GM18526 (cell line): ENCODE measurements around the gene USP4.

Experiments
- POLR2A ChIP-seq: IDR thresholded peaks from 3 replicates; pipeline ENCODE4 v1.6.1; 2011; ENCODE audit not compliant: insufficient read length; ENCODE audit errors: extremely low read depth

Gene USP4

GRCh38 chr3:49339941-49340800 is at the start of gene USP4:
TSS of gene USP4 (minus strand) at chr3:49340053. CDS start at chr3:49340024, 29 bp downstream.
- peak; percentile 82 for TF ChIP-seq POLR2A

GRCh38 chr3:49389297-49389696 is 49.4 kb upstream of the USP4 start:
- TF ChIP-seq POLR2A, result no peak

- no peak for TF ChIP-seq POLR2A
These were observed 48.5 kb upstream of the USP4 start for GRCh38 chr3:49388289-49388820.

- no peak for TF ChIP-seq POLR2A
These were observed 47.9 kb upstream of the USP4 start for GRCh38 chr3:49387721-49388120.

- no peak for TF ChIP-seq POLR2A
These were observed 46.4 kb upstream of the USP4 start for GRCh38 chr3:49386056-49386756.

GRCh38 chr3:49385617-49386016 is 45.8 kb upstream of the USP4 start:
- no peak for TF ChIP-seq POLR2A

GRCh38 chr3:49383387-49383786 is 43.5 kb upstream of the USP4 start:
- TF ChIP-seq POLR2A, result no peak

- no peak for TF ChIP-seq POLR2A
These were observed 38.5 kb upstream of the USP4 start for GRCh38 chr3:49378249-49378895.

GRCh38 chr3:49377483-49377882 is 37.6 kb upstream of the USP4 start:
- no peak for TF ChIP-seq POLR2A

- no peak for TF ChIP-seq POLR2A
These were observed 32.1 kb upstream of the USP4 start for GRCh38 chr3:49371946-49372345.

GRCh38 chr3:49370585-49371290 is 30.9 kb upstream of the USP4 start:
- no peak for TF ChIP-seq POLR2A

- no peak for TF ChIP-seq POLR2A
These were observed 22.7 kb upstream of the USP4 start for GRCh38 chr3:49362561-49362960.

- no peak for TF ChIP-seq POLR2A
These were observed 19.8 kb upstream of the USP4 start for GRCh38 chr3:49359623-49360022.

GRCh38 chr3:49358884-49359225 is 19.0 kb upstream of the USP4 start:
- TF ChIP-seq POLR2A, result no peak
